ENCODE results near the gene CD247. TPM values are rescaled to one million over a fixed set of nuclear protein-coding genes. Genes with fewer than 3 reads are reported as not detected.

The CD247 gene
- total and polyA plus RNA-seq, 2 of the 4 experiments (the other 2 are of a cell fraction): not detected

- no peak for TF ChIP-seq MAZ (IDR thresholded peaks at IDR 0.05; ENCODE audit: borderline replicate concordance, low read depth, low read length)
These were observed 33.4 kb downstream of the CD247 start (continued) for GRCh38 chr1:167484726-167485502.

- Histone ChIP-seq H3K36me3 (ENCODE audit: control insufficient read depth, insufficient read depth, low read length) (no peaks in the 10 kb centered on the region), H4K8ac (ENCODE audit: low read depth in 2 of 2, low read length in 2 of 2) (no peak overlapping the region), H2BK15ac (ENCODE audit: low read depth, low read length) (no peak overlapping the region), H3K9me1 (ENCODE audit: insufficient read depth, low read length) (no peaks in the 10 kb centered on the region), H2AK5ac (ENCODE audit: low read depth, low read length) (no peak overlapping the region), H3K9ac (ENCODE audit: low read depth, low read length) (no peak overlapping the region), H3K4ac (ENCODE audit: low read depth, low read length) (no peak overlapping the region), H3K14ac (replicated peaks; ENCODE audit: low read depth, low read length) (no peak overlapping the region), H3K27ac (ENCODE audit: insufficient read depth, low read length) (no peak overlapping the region), H2AK9ac (replicated peaks; ENCODE audit: low read depth, low read length, poor library complexity) (no peak overlapping the region), H4K5ac (ENCODE audit: low read depth, low read length) (no peak overlapping the region), H3K9me3 (ENCODE audit: control insufficient read depth, insufficient read depth, low read length) (no peaks in the 10 kb centered on the region), H2BK5ac (ENCODE audit: low read depth, low read length, poor library complexity, severe bottlenecking) (no peak overlapping the region), H3K56ac (ENCODE audit: extremely low read depth, insufficient read depth, low read length) (no peak overlapping the region), H2BK120ac (ENCODE audit: low read depth, low read length) (no peak overlapping the region), H3K4me2 (ENCODE audit: low read depth, low read length) (no peak overlapping the region), H2BK20ac (ENCODE audit: low read depth, low read length) (no peak overlapping the region), H4K20me1 (ENCODE audit: insufficient read depth, low read length) (no peaks in the 10 kb centered on the region), H3K4me3 (ENCODE audit: insufficient read depth, low read depth, low read length) (no peak overlapping the region), H3K4me1 (ENCODE audit: control insufficient read depth, insufficient read depth, low read length) (no peaks in the 10 kb centered on the region), H3K23ac (ENCODE audit: low read depth, low read length) (no peak overlapping the region), H3K79me1 (ENCODE audit: low read depth in 1 of 2, low read length in 2 of 2) (no peaks in the 10 kb centered on the region), H3K27me3 (ENCODE audit: control insufficient read depth, insufficient read depth, low read length) (peaks cover 23% of the 10 kb centered on the region; the same call in 1 of the 2 replicates), H2AFZ (replicated peaks; ENCODE audit: low read length, poor library complexity) (no peak overlapping the region), H4K91ac (ENCODE audit: insufficient read depth, low read depth, low read length) (no peak overlapping the region), H3K18ac (ENCODE audit: low read depth, low read length) (no peak overlapping the region)
- WGBS, 2 experiments (ENCODE audit: extremely low coverage in 2 of 2, insufficient read length in 1 of 2): no CpG with 5 or more reads among the region's 7 CpGs
- intact Hi-C loops (cut with micrococcal nuclease): loop anchor here (5.0 kb wide), 1 partner anchor 1081 kb away; no protein-coding TSS in a partner anchor
- DNase-seq (no peak), ATAC-seq (ENCODE audit: low read depth) (no peak)
- ChIA-PET POLR2A (ENCODE audit: unreplicated experiment) (no interaction called here), CTCF (no interaction called here)
- TF ChIP-seq CEBPB (IDR thresholded peaks at IDR 0.05; ENCODE audit: low read depth, low read length): no peak
- TF ChIP-seq POLR2A (IDR thresholded peaks at IDR 0.05; ENCODE audit: low read depth, low read length): no peak
- no peak for TF ChIP-seq FOS (IDR thresholded peaks at IDR 0.05; ENCODE audit: low read depth, low read length)
- TF ChIP-seq MAZ (IDR thresholded peaks at IDR 0.05; ENCODE audit: borderline replicate concordance, low read depth, low read length): no peak
- BruUV-seq (replicated peaks): no TSS peak
- dilution Hi-C loops (cut with HindIII; ENCODE audit: low sequenced_read_pairs, unreplicated experiment): no loop called here
- in situ Hi-C loops (cut with MboI; ENCODE audit: low sequenced_read_pairs): loop anchor here (10.0 kb wide), 1 partner anchor 59 kb away; no protein-coding TSS in a partner anchor
These were observed 34.5 kb downstream of the CD247 start for GRCh38 chr1:167483790-167484189.
